SK-N-SH (cell line): ENCODE results near the gene TMEM164. TPM values are rescaled to one million over a fixed set of nuclear protein-coding genes. Genes with fewer than 3 reads are reported as not detected.

Source experiments
- CTCF ChIA-PET: fragments of 300-600, 350-600 bp; formaldehyde crosslinking; extraction: SDS; loops from one replicate; lab custom pipeline; 2021; lab: Yijun Ruan, JAX
- POLR2A ChIA-PET: fragments of 350-600 bp; sonication (Branson Sonifier 250); formaldehyde crosslinking; extraction: SDS; loops from one replicate; lab custom pipeline; 2020; ENCODE audit warnings: antibody characterized with exemption, inconsistent platforms; lab: Yijun Ruan, JAX
- DNase-seq: peaks from one replicate; pipeline ENCODE4 v3.0.0; 2012
- H2AFZ ChIP-seq: fragments of 200-600 bp; sonication (generic); 2 replicates; pipeline ENCODE4 v1.8.1; 2016; ENCODE audit warnings: antibody characterized with exemption, mild to moderate bottlenecking, low read depth
- H3F3A ChIP-seq: fragments of 200-600 bp; sonication (generic); replicated peaks from 2 replicates; pipeline ENCODE3; 2016; ENCODE audit warnings: antibody characterized with exemption, mild to moderate bottlenecking; ENCODE audit not compliant: insufficient read depth
- H3K27ac ChIP-seq, 2 experiments: fragments of 200-500 bp in 1 of 2; fragments of 200-600 bp in 1 of 2; sonication (Bioruptor generic) in 1 of 2; sonication (generic), shearing (Covaris generic) in 1 of 2; 2 replicates each; pipeline versions ENCODE4 v1.5.1 to v1.6.1; 2014 to 2016; ENCODE audit warnings: low read depth in 2 of 2, inconsistent platforms in 1 of 2, low read length in 1 of 2, mild to moderate bottlenecking in 1 of 2, mixed read lengths in 1 of 2
- H3K27me3 ChIP-seq: fragments of 200-600 bp; sonication (generic), shearing (Covaris generic); 2 replicates; pipeline ENCODE4 v1.6.1; 2016; ENCODE audit warnings: mixed run types; ENCODE audit not compliant: insufficient read depth
- H3K36me3 ChIP-seq, 2 experiments: fragments of 200-500 bp in 1 of 2; fragments of 200-600 bp in 1 of 2; sonication (Bioruptor generic) in 1 of 2; sonication (generic) in 1 of 2; replicated peaks in 1 of 2; 2 replicates each; pipeline versions ENCODE3 to v1.5.1; 2014 to 2016; ENCODE audit warnings: low read length in 1 of 2, mild to moderate bottlenecking in 1 of 2; ENCODE audit not compliant: insufficient read depth in 2 of 2, control insufficient read depth in 1 of 2
- H3K4me1 ChIP-seq, 2 experiments: fragments of 200-500 bp in 1 of 2; fragments of 200-600 bp in 1 of 2; sonication (Bioruptor generic) in 1 of 2; sonication (generic), shearing (Covaris generic) in 1 of 2; 2 replicates each; pipeline versions ENCODE4 v1.5.1 to v1.6.1; 2014 to 2016; ENCODE audit warnings: low read depth in 1 of 2, low read length in 1 of 2, mixed run types in 1 of 2; ENCODE audit not compliant: insufficient read depth in 2 of 2, control insufficient read depth in 1 of 2
- H3K4me2 ChIP-seq: fragments of 200-600 bp; sonication (generic), shearing (Covaris generic); 2 replicates; pipeline ENCODE4 v1.6.1; 2017; ENCODE audit warnings: mixed run types
- H3K4me3 ChIP-seq, 2 experiments: fragments of 200-500 bp in 1 of 2; fragments of 200-600 bp in 1 of 2; sonication (Bioruptor generic) in 1 of 2; sonication (generic), shearing (Covaris generic) in 1 of 2; 2 replicates each; pipeline versions ENCODE4 v1.5.1 to v1.8.1; 2014 to 2016; ENCODE audit warnings: low read depth in 2 of 2, inconsistent platforms in 1 of 2, low read length in 1 of 2, mild to moderate bottlenecking in 1 of 2, mixed read lengths in 1 of 2, moderate library complexity in 1 of 2
- H3K79me2 ChIP-seq: fragments of 200-600 bp; sonication (generic); 2 replicates; pipeline ENCODE4 v1.8.1; 2017; ENCODE audit warnings: mild to moderate bottlenecking; ENCODE audit not compliant: insufficient read depth
- H3K9ac ChIP-seq: fragments of 200-600 bp; sonication (generic); 2 replicates; pipeline ENCODE4 v1.6.1; 2017; ENCODE audit warnings: mixed run types
- H3K9me2 ChIP-seq: fragments of 200-600 bp; sonication (generic); 2 replicates; pipeline ENCODE4 v1.6.1; 2017; ENCODE audit warnings: mixed run types
- H3K9me3 ChIP-seq: fragments of 200-600 bp; sonication (generic); 2 replicates; pipeline ENCODE4 v1.6.1; 2017; ENCODE audit warnings: mixed run types, mild to moderate bottlenecking, moderate library complexity
- H4K20me1 ChIP-seq: fragments of 200-600 bp; sonication (generic); 2 replicates; pipeline ENCODE4 v1.6.1; 2017; ENCODE audit warnings: mild to moderate bottlenecking, mixed run types; ENCODE audit not compliant: insufficient read depth
- ELF1 ChIP-seq: IDR thresholded peaks from 2 replicates; pipeline ENCODE4 v1.4.0; 2012
- EZH2phosphoT487 ChIP-seq: fragments of 200-600 bp; sonication (generic); IDR thresholded peaks from 2 replicates; pipeline ENCODE4 v1.6.1; 2017; ENCODE audit warnings: low read depth, mixed run types, mild to moderate bottlenecking, antibody characterized with exemption, moderate library complexity, borderline replicate concordance
- FOXJ3 ChIP-seq: sonication (generic); formaldehyde crosslinking; IDR thresholded peaks from 2 replicates; pipeline ENCODE4 v1.5.1; 2020; ENCODE audit warnings: mild to moderate bottlenecking, missing genetic modification reagents
- GABPA ChIP-seq: IDR thresholded peaks from 2 replicates; pipeline ENCODE4 v1.4.0; 2012; ENCODE audit warnings: low read depth, mild to moderate bottlenecking
- GATA2 ChIP-seq: sonication (generic); formaldehyde crosslinking; IDR thresholded peaks from 2 replicates; pipeline ENCODE4 v1.5.0; 2020; ENCODE audit warnings: mild to moderate bottlenecking, missing genetic modification reagents
- NFIC ChIP-seq: IDR thresholded peaks from 2 replicates; pipeline ENCODE4 v1.4.0; 2012; ENCODE audit warnings: borderline replicate concordance
- NRF1 ChIP-seq: IDR thresholded peaks from 2 replicates; pipeline ENCODE4 v1.6.1; 2012; ENCODE audit warnings: low read depth, mild to moderate bottlenecking, low read length
- POLR2AphosphoS5 ChIP-seq: IDR thresholded peaks from 2 replicates; pipeline ENCODE4 v1.6.1; 2012; ENCODE audit warnings: low read depth, low read length
- RCOR1 ChIP-seq: fragments of 150-350 bp; IDR thresholded peaks from 2 replicates; pipeline ENCODE4 v1.6.1; 2017; ENCODE audit warnings: antibody characterized with exemption, low read length
- RFX5 ChIP-seq: IDR thresholded peaks from 2 replicates; pipeline ENCODE4 v1.6.1; 2012; ENCODE audit warnings: mild to moderate bottlenecking, improper control_type of control experiment, low read length
- RXRA ChIP-seq: IDR thresholded peaks from 2 replicates; pipeline ENCODE4 v1.4.0; 2012; ENCODE audit warnings: low read depth, mild to moderate bottlenecking, borderline replicate concordance
- SIN3A ChIP-seq: IDR thresholded peaks from 2 replicates; pipeline ENCODE4 v1.6.1; 2012; ENCODE audit warnings: low read depth, mild to moderate bottlenecking, low read length, moderate library complexity, borderline replicate concordance
- SMC3 ChIP-seq: IDR thresholded peaks from 2 replicates; pipeline ENCODE4 v1.6.1; 2012; ENCODE audit warnings: low read depth, low read length, improper control_type of control experiment
- TCF12 ChIP-seq: IDR thresholded peaks from 2 replicates; pipeline ENCODE4 v1.4.0; 2012
- TEAD4 ChIP-seq: IDR thresholded peaks from 2 replicates; pipeline ENCODE4 v1.4.0; 2012; ENCODE audit warnings: mild to moderate bottlenecking, borderline replicate concordance; ENCODE audit not compliant: insufficient read depth
- WGBS: methylation state at CpG from one replicate; pipeline ENCODE4 v1.1.6; 2017; ENCODE audit warnings: low lambda C conversion rate; 5-methylcytosine and 5-hydroxymethylcytosine counted together
- polyA plus RNA-seq, 3 experiments: library from polyadenylated mRNA; depleted of rRNA; stranded (reverse); fragments of >200 nt; gene quantifications; 2 replicates each; pipeline ENCODE4 v1.2.3, GENCODE V29; 2012
- TF ChIP-seq, protein P1 (sequence below): fragments of 150-350 bp; IDR thresholded peaks from 2 replicates; pipeline ENCODE4 v1.6.1; 2016; ENCODE audit warnings: mild to moderate bottlenecking, low read depth, low read length
- TF ChIP-seq, protein P2 (sequence below): IDR thresholded peaks from 2 replicates; pipeline ENCODE4 v1.4.0; 2012; ENCODE audit warnings: low read depth, borderline replicate concordance
- TF ChIP-seq, protein P3 (sequence below): fragments of 200-600 bp; sonication (generic); IDR thresholded peaks from 2 replicates; pipeline ENCODE4 v1.6.1; 2017; ENCODE audit warnings: antibody characterized with exemption, mild to moderate bottlenecking, moderate library complexity
- TF ChIP-seq, protein P4 (sequence below): fragments of 150-350 bp; IDR thresholded peaks from 2 replicates; pipeline ENCODE4 v1.6.1; 2017; ENCODE audit warnings: antibody characterized with exemption, low read length, low read depth, borderline replicate concordance
- TF ChIP-seq, protein P5 (sequence below): IDR thresholded peaks from 2 replicates; pipeline ENCODE4 v1.4.0; 2012; ENCODE audit warnings: low read depth, borderline replicate concordance
- TF ChIP-seq, protein P6 (sequence below): IDR thresholded peaks from 2 replicates; pipeline ENCODE4; 2012

The TMEM164 gene
- polyA plus RNA-seq, 1 of the 3 experiments (the other 2 are of a cell fraction): 11.9 TPM

DNA sequence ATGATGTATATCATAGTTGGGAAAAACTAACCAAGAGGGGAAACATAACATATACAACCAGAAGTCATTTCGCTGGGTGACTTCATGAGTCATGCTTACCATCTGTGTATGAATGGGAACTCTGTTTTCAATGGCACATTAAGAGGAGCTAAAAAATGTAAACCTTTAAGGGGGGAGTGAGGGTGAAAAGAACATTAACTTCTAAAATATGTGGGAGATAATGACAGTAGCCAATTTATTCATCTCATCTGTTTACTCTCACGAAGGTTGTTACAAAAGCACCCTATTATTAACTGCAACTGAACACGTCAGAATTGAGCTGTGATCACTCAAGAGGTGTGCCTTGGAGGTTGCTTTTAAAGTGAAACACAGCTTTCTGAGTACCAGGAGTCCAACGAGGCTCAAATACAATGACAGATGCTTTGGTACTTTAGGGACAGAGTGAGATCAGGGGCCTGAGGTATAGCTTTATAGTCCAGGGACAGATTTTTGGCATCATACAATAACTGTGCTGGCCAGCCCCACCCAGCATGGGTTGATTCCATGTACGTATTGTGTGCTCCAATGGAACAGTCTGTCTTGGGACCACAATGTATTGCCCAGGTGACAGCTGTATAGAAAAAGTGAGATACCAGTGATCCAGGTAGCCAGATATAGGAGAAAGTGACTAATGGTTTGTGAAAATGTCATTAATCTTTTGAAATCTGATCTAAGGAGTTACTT lies 207.7 kb downstream of the TMEM164 start (continued):
- TF ChIP-seq EZH2phosphoT487: no peak
- TF ChIP-seq GABPA: no peak
- no peak for TF ChIP-seq POLR2AphosphoS5
- TF ChIP-seq NRF1: no peak
- peak; percentile 60 for TF ChIP-seq TCF12
- no peak for TF ChIP-seq FOXJ3
- TF ChIP-seq, protein P1, sequence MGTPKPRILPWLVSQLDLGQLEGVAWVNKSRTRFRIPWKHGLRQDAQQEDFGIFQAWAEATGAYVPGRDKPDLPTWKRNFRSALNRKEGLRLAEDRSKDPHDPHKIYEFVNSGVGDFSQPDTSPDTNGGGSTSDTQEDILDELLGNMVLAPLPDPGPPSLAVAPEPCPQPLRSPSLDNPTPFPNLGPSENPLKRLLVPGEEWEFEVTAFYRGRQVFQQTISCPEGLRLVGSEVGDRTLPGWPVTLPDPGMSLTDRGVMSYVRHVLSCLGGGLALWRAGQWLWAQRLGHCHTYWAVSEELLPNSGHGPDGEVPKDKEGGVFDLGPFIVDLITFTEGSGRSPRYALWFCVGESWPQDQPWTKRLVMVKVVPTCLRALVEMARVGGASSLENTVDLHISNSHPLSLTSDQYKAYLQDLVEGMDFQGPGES: no peak
- TF ChIP-seq ELF1: no peak

DNA sequence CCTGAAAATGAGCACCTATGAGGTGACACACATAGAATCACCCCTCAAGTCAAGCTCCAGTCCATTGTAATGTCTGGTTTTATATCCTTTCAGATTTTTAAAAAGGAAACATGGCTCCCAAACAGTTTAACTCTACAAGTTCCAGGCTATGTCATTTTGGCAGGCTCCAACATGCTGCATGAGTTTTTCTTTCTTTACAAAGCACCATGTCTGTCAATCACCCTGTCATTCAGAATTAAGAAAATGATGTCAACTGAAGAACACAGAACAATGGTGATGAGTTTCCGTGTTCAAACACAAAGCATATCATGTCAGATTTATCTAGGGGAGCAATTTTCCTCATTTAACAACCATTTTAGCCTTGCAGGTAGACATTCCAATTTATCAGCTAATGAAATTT lies 208.4 kb downstream of the TMEM164 start:
- DNase-seq: no peak
- no peak overlapping the region for H2AFZ ChIP-seq
- H3K27ac ChIP-seq: peak overlapping the region in 1 of 2 experiments; percentile 78; a peak in 1 of 4 replicates
- CTCF ChIA-PET: interaction anchor here (0.8 to 1.8 kb wide), 3 partner anchors 8 to 197 kb away, joined by 3 to 6 read pairs (median 6); no protein-coding TSS in a partner anchor
- no peaks in the 10 kb centered on the region for H4K20me1 ChIP-seq
- no peaks in the 10 kb centered on the region for H3K9me2 ChIP-seq
- no peaks in the 10 kb centered on the region for H3K9me3 ChIP-seq
- H3K36me3 ChIP-seq: no peaks in the 10 kb centered on the region
- no peak overlapping the region for H3K4me2 ChIP-seq
- H3K79me2 ChIP-seq: no peaks in the 10 kb centered on the region
- no peak overlapping the region for H3K9ac ChIP-seq
- H3K27me3 ChIP-seq: no peaks in the 10 kb centered on the region
- POLR2A ChIA-PET: no interaction called here
- H3F3A ChIP-seq: peaks cover 4% of the 10 kb centered on the region
- peaks cover 0 to 3% of the 10 kb centered on the region in 2 experiments; a peak in 1 of 4 replicates for H3K4me1 ChIP-seq
- WGBS: 47% methylated on average over 1 of the region's 1 CpG
- H3K4me3 ChIP-seq: no peak overlapping the region
- TF ChIP-seq, protein P2, sequence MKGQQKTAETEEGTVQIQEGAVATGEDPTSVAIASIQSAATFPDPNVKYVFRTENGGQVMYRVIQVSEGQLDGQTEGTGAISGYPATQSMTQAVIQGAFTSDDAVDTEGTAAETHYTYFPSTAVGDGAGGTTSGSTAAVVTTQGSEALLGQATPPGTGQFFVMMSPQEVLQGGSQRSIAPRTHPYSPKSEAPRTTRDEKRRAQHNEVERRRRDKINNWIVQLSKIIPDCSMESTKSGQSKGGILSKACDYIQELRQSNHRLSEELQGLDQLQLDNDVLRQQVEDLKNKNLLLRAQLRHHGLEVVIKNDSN: no peak
- TF ChIP-seq POLR2AphosphoS5 (no peak), SIN3A (no peak), NFIC (no peak), EZH2phosphoT487 (no peak), RXRA (no peak), RCOR1 (no peak), RFX5 (no peak), ELF1 (no peak), TEAD4 (no peak), SMC3 (no peak), GATA2 (CRISPR knock-in tag) (no peak), TCF12 (no peak)
- TF ChIP-seq, protein P3, sequence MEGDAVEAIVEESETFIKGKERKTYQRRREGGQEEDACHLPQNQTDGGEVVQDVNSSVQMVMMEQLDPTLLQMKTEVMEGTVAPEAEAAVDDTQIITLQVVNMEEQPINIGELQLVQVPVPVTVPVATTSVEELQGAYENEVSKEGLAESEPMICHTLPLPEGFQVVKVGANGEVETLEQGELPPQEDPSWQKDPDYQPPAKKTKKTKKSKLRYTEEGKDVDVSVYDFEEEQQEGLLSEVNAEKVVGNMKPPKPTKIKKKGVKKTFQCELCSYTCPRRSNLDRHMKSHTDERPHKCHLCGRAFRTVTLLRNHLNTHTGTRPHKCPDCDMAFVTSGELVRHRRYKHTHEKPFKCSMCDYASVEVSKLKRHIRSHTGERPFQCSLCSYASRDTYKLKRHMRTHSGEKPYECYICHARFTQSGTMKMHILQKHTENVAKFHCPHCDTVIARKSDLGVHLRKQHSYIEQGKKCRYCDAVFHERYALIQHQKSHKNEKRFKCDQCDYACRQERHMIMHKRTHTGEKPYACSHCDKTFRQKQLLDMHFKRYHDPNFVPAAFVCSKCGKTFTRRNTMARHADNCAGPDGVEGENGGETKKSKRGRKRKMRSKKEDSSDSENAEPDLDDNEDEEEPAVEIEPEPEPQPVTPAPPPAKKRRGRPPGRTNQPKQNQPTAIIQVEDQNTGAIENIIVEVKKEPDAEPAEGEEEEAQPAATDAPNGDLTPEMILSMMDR: no peak
- TF ChIP-seq, protein P4, sequence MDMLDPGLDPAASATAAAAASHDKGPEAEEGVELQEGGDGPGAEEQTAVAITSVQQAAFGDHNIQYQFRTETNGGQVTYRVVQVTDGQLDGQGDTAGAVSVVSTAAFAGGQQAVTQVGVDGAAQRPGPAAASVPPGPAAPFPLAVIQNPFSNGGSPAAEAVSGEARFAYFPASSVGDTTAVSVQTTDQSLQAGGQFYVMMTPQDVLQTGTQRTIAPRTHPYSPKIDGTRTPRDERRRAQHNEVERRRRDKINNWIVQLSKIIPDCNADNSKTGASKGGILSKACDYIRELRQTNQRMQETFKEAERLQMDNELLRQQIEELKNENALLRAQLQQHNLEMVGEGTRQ: no peak
- TF ChIP-seq, protein P5, sequence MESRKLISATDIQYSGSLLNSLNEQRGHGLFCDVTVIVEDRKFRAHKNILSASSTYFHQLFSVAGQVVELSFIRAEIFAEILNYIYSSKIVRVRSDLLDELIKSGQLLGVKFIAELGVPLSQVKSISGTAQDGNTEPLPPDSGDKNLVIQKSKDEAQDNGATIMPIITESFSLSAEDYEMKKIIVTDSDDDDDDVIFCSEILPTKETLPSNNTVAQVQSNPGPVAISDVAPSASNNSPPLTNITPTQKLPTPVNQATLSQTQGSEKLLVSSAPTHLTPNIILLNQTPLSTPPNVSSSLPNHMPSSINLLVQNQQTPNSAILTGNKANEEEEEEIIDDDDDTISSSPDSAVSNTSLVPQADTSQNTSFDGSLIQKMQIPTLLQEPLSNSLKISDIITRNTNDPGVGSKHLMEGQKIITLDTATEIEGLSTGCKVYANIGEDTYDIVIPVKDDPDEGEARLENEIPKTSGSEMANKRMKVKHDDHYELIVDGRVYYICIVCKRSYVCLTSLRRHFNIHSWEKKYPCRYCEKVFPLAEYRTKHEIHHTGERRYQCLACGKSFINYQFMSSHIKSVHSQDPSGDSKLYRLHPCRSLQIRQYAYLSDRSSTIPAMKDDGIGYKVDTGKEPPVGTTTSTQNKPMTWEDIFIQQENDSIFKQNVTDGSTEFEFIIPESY: no peak
- TF ChIP-seq, protein P6, sequence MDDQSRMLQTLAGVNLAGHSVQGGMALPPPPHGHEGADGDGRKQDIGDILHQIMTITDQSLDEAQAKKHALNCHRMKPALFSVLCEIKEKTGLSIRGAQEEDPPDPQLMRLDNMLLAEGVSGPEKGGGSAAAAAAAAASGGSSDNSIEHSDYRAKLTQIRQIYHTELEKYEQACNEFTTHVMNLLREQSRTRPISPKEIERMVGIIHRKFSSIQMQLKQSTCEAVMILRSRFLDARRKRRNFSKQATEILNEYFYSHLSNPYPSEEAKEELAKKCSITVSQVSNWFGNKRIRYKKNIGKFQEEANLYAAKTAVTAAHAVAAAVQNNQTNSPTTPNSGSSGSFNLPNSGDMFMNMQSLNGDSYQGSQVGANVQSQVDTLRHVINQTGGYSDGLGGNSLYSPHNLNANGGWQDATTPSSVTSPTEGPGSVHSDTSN: no peak
- TF ChIP-seq, protein P1: no peak
